ENCODE measurements around the gene FSTL4. TPM values are rescaled to one million over a fixed set of nuclear protein-coding genes. Genes with fewer than 3 reads are reported as not detected.

The FSTL4 gene
- total RNA-seq, 1 experiment from 2014 or later = 0.12 TPM

DNA sequence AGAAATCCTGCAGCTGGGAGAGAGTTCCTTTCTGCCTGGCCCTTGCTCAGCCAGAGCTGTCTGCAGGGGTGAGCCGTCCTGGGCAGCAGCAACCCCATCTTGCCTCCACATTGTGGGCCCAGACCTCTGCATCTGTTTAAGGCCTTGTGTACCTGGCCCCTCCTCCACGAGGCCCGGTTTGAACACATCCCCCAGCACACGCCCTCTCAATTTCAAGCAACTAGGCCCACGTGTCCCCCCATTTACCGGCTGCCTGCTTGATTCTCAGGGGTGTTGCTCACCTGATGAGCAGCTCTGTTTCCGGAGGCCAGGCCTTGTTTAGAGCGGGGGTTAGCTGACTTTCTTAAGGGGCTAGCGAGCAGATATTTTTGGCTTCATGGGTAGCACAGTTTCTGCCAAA, 378.7 kb downstream of the FSTL4 start:
- POLR2A ChIA-PET = interaction anchor here (0.7 to 9.5 kb wide), 4 partner anchors 8 to 181 kb away, joined by 3 to 96 read pairs (median 3); no protein-coding TSS in a partner anchor
- no peak overlapping the region for H3K4me3 Mint-ChIP-seq (ENCODE audit: unreplicated experiment)
- no peaks in the 10 kb centered on the region for H3K9me3 Mint-ChIP-seq (ENCODE audit: unreplicated experiment)
- BruUV-seq (replicated peaks) = no TSS peak
- H3K27ac Mint-ChIP-seq (ENCODE audit: low read depth, unreplicated experiment) = no peak overlapping the region
- DNase-seq (ENCODE audit: unreplicated experiment) = no peak
- H3K27me3 Mint-ChIP-seq (ENCODE audit: insufficient read depth, unreplicated experiment) = no peaks in the 10 kb centered on the region
- no peak for TF ChIP-seq CTCF (IDR thresholded peaks at IDR 0.05; ENCODE audit: unreplicated experiment)
- peaks cover 6% of the 10 kb centered on the region for H3K36me3 Mint-ChIP-seq (ENCODE audit: insufficient read depth, unreplicated experiment)
- intact Hi-C loops (cut with micrococcal nuclease) = no loop called here
- H3K4me1 Mint-ChIP-seq (ENCODE audit: insufficient read depth, unreplicated experiment) = peaks cover 46% of the 10 kb centered on the region
- CTCF ChIA-PET = interaction anchor here (0.6 to 1.3 kb wide), 3 partner anchors 14 to 274 kb away, joined by 3 to 4 read pairs (median 3); no protein-coding TSS in a partner anchor

DNA sequence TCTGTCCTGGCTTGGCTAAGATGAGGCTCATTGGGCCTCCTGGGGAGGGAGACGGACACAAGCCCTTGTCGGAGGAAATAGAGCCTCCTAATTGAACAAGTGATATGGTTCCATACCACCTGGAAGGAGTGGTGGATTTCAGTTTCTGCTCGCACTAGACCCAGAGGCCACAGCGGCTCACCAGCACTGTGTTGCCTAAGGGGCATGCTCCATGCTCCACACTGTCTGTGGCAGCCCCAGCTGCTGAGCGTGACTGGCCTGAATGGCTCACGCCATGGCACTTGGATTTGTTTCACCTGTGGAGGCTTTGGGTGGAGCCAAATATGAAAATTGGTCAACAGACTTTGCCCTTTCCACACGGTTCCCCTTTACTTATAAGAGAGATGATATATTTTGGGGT, 379.4 kb downstream of the FSTL4 start:
- no peak for DNase-seq (ENCODE audit: unreplicated experiment)
- intact Hi-C loops (cut with micrococcal nuclease) = no loop called here
- ChIA-PET POLR2A (interaction anchor here (0.7 to 9.5 kb wide), 2 partner anchors 12 to 20 kb away, joined by 3 to 96 read pairs; no protein-coding TSS in a partner anchor), CTCF (interaction anchor here (0.6 to 1.5 kb wide), 4 partner anchors 13 to 274 kb away, joined by 3 to 4 read pairs (median 3); no protein-coding TSS in a partner anchor)
- Mint-ChIP-seq H3K4me3 (ENCODE audit: unreplicated experiment) (no peak overlapping the region), H3K27me3 (ENCODE audit: insufficient read depth, unreplicated experiment) (no peaks in the 10 kb centered on the region), H3K27ac (ENCODE audit: low read depth, unreplicated experiment) (no peak overlapping the region), H3K9me3 (ENCODE audit: unreplicated experiment) (no peaks in the 10 kb centered on the region), H3K4me1 (ENCODE audit: insufficient read depth, unreplicated experiment) (peaks cover 52% of the 10 kb centered on the region), H3K36me3 (ENCODE audit: insufficient read depth, unreplicated experiment) (peaks cover 6% of the 10 kb centered on the region)
- no peak for TF ChIP-seq CTCF (IDR thresholded peaks at IDR 0.05; ENCODE audit: unreplicated experiment)
- BruUV-seq (replicated peaks) = no TSS peak

- CTCF ChIA-PET = interaction anchor here (1.3 to 2.8 kb wide), 3 partner anchors 13 to 121 kb away, joined by 3 to 23 read pairs (median 3); no protein-coding TSS in a partner anchor
- intact Hi-C loops (cut with micrococcal nuclease) = no loop called here
- TF ChIP-seq CTCF (IDR thresholded peaks at IDR 0.05; ENCODE audit: unreplicated experiment) = no peak
- Mint-ChIP-seq H3K27me3 (ENCODE audit: insufficient read depth, unreplicated experiment) (no peaks in the 10 kb centered on the region), H3K27ac (ENCODE audit: low read depth, unreplicated experiment) (no peak overlapping the region), H3K4me1 (ENCODE audit: insufficient read depth, unreplicated experiment) (peaks cover 55% of the 10 kb centered on the region), H3K36me3 (ENCODE audit: insufficient read depth, unreplicated experiment) (peaks cover 6% of the 10 kb centered on the region), H3K9me3 (ENCODE audit: unreplicated experiment) (no peaks in the 10 kb centered on the region), H3K4me3 (ENCODE audit: unreplicated experiment) (no peak overlapping the region)
- POLR2A ChIA-PET = interaction anchor here (9.5 kb wide), 1 partner anchor 13 kb away, joined by 96 read pairs; no protein-coding TSS in a partner anchor
- BruUV-seq (replicated peaks) = no TSS peak
- no peak for DNase-seq (ENCODE audit: unreplicated experiment)
Observed at GRCh38 chr5:133232435-133232834, 379.9 kb downstream of the FSTL4 start.

- no TSS peak for BruUV-seq (replicated peaks)
- Mint-ChIP-seq H3K9me3 (ENCODE audit: unreplicated experiment) (no peaks in the 10 kb centered on the region), H3K27me3 (ENCODE audit: insufficient read depth, unreplicated experiment) (no peaks in the 10 kb centered on the region), H3K4me1 (ENCODE audit: insufficient read depth, unreplicated experiment) (peaks cover 59% of the 10 kb centered on the region), H3K27ac (ENCODE audit: low read depth, unreplicated experiment) (no peak overlapping the region), H3K36me3 (ENCODE audit: insufficient read depth, unreplicated experiment) (peaks cover 6% of the 10 kb centered on the region), H3K4me3 (ENCODE audit: unreplicated experiment) (no peak overlapping the region)
- intact Hi-C loops (cut with micrococcal nuclease) = no loop called here
- no peak for TF ChIP-seq CTCF (IDR thresholded peaks at IDR 0.05; ENCODE audit: unreplicated experiment)
- ChIA-PET POLR2A (interaction anchor here (1.3 to 9.5 kb wide), 4 partner anchors 13 to 121 kb away, joined by 3 to 96 read pairs (median 15); no protein-coding TSS in a partner anchor), CTCF (interaction anchor here (0.8 to 2.8 kb wide), 4 partner anchors 14 to 120 kb away, joined by 3 to 23 read pairs (median 4); no protein-coding TSS in a partner anchor)
- DNase-seq (ENCODE audit: unreplicated experiment) = peak; percentile 31
Observed at GRCh38 chr5:133232011-133232410, 380.3 kb downstream of the FSTL4 start.
